WERI-Rb-1 (cell line): Measurements from ENCODE around the gene MRPL34.

Experiments used
- DNase-seq: peaks from one replicate; pipeline ENCODE4 v3.0.0-alpha.2; 2020
- H3K27ac ChIP-seq: fragments of 250-450 bp; sonication (Bioruptor Pico); 2 replicates; pipeline ENCODE4 v1.5.1; 2020; ENCODE audit warnings: mild to moderate bottlenecking, moderate library complexity
- H3K27me3 ChIP-seq: fragments of 250-450 bp; sonication (Bioruptor Pico); 2 replicates; pipeline ENCODE4 v1.5.1; 2021; ENCODE audit warnings: mild to moderate bottlenecking, low read depth, moderate library complexity; ENCODE audit not compliant: insufficient read depth, severe bottlenecking
- H3K36me3 ChIP-seq: fragments of 250-450 bp; sonication (Bioruptor Pico); 2 replicates; pipeline ENCODE4 v1.5.1; 2020; ENCODE audit warnings: mild to moderate bottlenecking, moderate library complexity
- H3K4me3 ChIP-seq: 2 replicates; pipeline ENCODE4 v1.5.1; 2011; ENCODE audit warnings: low read depth, mild to moderate bottlenecking, control low read depth, low read length
- H3K9me3 ChIP-seq: fragments of 250-450 bp; sonication (Bioruptor Pico); 2 replicates; pipeline ENCODE4 v1.5.1; 2021; ENCODE audit warnings: mild to moderate bottlenecking, moderate library complexity; ENCODE audit not compliant: severe bottlenecking
- TF ChIP-seq, protein P1 (sequence below): IDR thresholded peaks from 2 replicates; pipeline ENCODE4 v1.5.1; 2011; ENCODE audit warnings: low read depth, mild to moderate bottlenecking, control low read depth, inconsistent platforms, low read length

MRPL34 gene

GRCh38 chr19:17303940-17304267, 1.8 kb upstream of the MRPL34 start:
- H3K36me3 ChIP-seq, result peaks cover 13% of the 10 kb centered on the region
- H3K27ac ChIP-seq, result peak overlapping the region; percentile 66
- no peaks in the 10 kb centered on the region for H3K27me3 ChIP-seq
- TF ChIP-seq, protein P1, sequence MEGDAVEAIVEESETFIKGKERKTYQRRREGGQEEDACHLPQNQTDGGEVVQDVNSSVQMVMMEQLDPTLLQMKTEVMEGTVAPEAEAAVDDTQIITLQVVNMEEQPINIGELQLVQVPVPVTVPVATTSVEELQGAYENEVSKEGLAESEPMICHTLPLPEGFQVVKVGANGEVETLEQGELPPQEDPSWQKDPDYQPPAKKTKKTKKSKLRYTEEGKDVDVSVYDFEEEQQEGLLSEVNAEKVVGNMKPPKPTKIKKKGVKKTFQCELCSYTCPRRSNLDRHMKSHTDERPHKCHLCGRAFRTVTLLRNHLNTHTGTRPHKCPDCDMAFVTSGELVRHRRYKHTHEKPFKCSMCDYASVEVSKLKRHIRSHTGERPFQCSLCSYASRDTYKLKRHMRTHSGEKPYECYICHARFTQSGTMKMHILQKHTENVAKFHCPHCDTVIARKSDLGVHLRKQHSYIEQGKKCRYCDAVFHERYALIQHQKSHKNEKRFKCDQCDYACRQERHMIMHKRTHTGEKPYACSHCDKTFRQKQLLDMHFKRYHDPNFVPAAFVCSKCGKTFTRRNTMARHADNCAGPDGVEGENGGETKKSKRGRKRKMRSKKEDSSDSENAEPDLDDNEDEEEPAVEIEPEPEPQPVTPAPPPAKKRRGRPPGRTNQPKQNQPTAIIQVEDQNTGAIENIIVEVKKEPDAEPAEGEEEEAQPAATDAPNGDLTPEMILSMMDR, result no peak
- H3K4me3 ChIP-seq, result peak overlapping the region; percentile 28; the same call in 1 of the 2 replicates
- no peak for DNase-seq
- no peaks in the 10 kb centered on the region for H3K9me3 ChIP-seq

GRCh38 chr19:17304386-17305215, 1.1 kb upstream of the MRPL34 start:
- no peak overlapping the region for H3K4me3 ChIP-seq
- DNase-seq, result no peak
- H3K9me3 ChIP-seq, result no peaks in the 10 kb centered on the region
- peak overlapping the region; percentile 42; the same call in 1 of the 2 replicates for H3K27ac ChIP-seq
- H3K27me3 ChIP-seq, result no peaks in the 10 kb centered on the region
- peaks cover 11% of the 10 kb centered on the region for H3K36me3 ChIP-seq
- TF ChIP-seq, protein P1, result no peak

GRCh38 chr19:17305216-17305516, 506 bp upstream of the MRPL34 start:
- H3K9me3 ChIP-seq, result no peaks in the 10 kb centered on the region
- H3K4me3 ChIP-seq, result no peak overlapping the region
- no peak for DNase-seq
- H3K27me3 ChIP-seq, result no peaks in the 10 kb centered on the region
- TF ChIP-seq, protein P1, result no peak
- H3K36me3 ChIP-seq, result peaks cover 9% of the 10 kb centered on the region
- peak overlapping the region; percentile 42; the same call in 1 of the 2 replicates for H3K27ac ChIP-seq

- Histone ChIP-seq H3K27ac (peak overlapping the region; percentile 91), H3K27me3 (no peaks in the 10 kb centered on the region), H3K9me3 (no peaks in the 10 kb centered on the region), H3K36me3 (no peaks in the 10 kb centered on the region; the same call in none of the 2 replicates), H3K4me3 (peak overlapping the region; percentile 85)
- no peak for DNase-seq
- TF ChIP-seq, protein P1, result no peak
These were observed 628 bp downstream of the MRPL34 start for GRCh38 chr19:17306285-17306714.

GRCh38 chr19:17307876-17308377, 2.3 kb downstream of the MRPL34 start:
- H3K9me3 ChIP-seq, result no peaks in the 10 kb centered on the region
- no peak overlapping the region for H3K4me3 ChIP-seq
- TF ChIP-seq, protein P1, result no peak
- no peak overlapping the region for H3K27ac ChIP-seq
- peaks cover 7% of the 10 kb centered on the region for H3K36me3 ChIP-seq
- H3K27me3 ChIP-seq, result no peaks in the 10 kb centered on the region
- DNase-seq, result no peak
